KMS-11 (cell line): Measurements from ENCODE around the gene UBE4B.
"Not testable (repeated sequence)": the region's sequence is repeated elsewhere in the genome, so short reads cannot be mapped to it uniquely, and the experiment has no call there.

Source experiments
- H2AFZ ChIP-seq: fragments of 200-600 bp; sonication (generic); 2 replicates; pipeline ENCODE4 v1.6.1; 2016; ENCODE audit warnings: antibody characterized with exemption, mixed run types, low read depth
- H3K27ac ChIP-seq: fragments of 200-600 bp; sonication (generic); 2 replicates; pipeline ENCODE4 v1.6.1; 2016; ENCODE audit warnings: mild to moderate bottlenecking, mixed run types
- H3K27me3 ChIP-seq: fragments of 200-600 bp; sonication (generic); 2 replicates; pipeline ENCODE4 v1.6.1; 2017; ENCODE audit warnings: mild to moderate bottlenecking, low read depth, mixed run types, moderate library complexity; ENCODE audit not compliant: insufficient read depth
- H3K36me3 ChIP-seq: fragments of 200-600 bp; sonication (generic); 2 replicates; pipeline ENCODE4 v1.6.1; 2017; ENCODE audit warnings: mild to moderate bottlenecking, mixed run types; ENCODE audit not compliant: insufficient read depth
- H3K4me1 ChIP-seq: fragments of 200-600 bp; sonication (generic); 2 replicates; pipeline ENCODE4 v1.6.1; 2016; ENCODE audit warnings: mild to moderate bottlenecking, low read depth, mixed run types; ENCODE audit not compliant: poor library complexity, severe bottlenecking
- H3K4me2 ChIP-seq: fragments of 200-600 bp; sonication (generic); 2 replicates; pipeline ENCODE4 v1.7.0; 2016; ENCODE audit warnings: mild to moderate bottlenecking, mixed run types
- H3K4me3 ChIP-seq: fragments of 200-600 bp; sonication (generic); IDR thresholded peaks from 2 replicates; pipeline ENCODE4 v1.6.1; 2017; ENCODE audit warnings: low read depth, low read length, mixed read lengths; ENCODE audit not compliant: insufficient read depth
- H3K79me2 ChIP-seq: fragments of 200-600 bp; sonication (generic); 2 replicates; pipeline ENCODE4 v1.6.1; 2016; ENCODE audit warnings: low read depth, mixed run types; ENCODE audit not compliant: insufficient read depth
- H3K9ac ChIP-seq: fragments of 200-600 bp; sonication (generic); 2 replicates; pipeline ENCODE4 v1.6.1; 2016; ENCODE audit warnings: mild to moderate bottlenecking, mixed run types
- H4K20me1 ChIP-seq: fragments of 200-600 bp; sonication (generic); 2 replicates; pipeline ENCODE4 v1.6.1; 2016; ENCODE audit warnings: mild to moderate bottlenecking, mixed run types; ENCODE audit not compliant: insufficient read depth
- CTCF ChIP-seq: fragments of 200-600 bp; sonication (generic); conservative IDR thresholded peaks from 2 replicates; pipeline ENCODE4 v1.6.1; 2017; ENCODE audit warnings: low read depth, mild to moderate bottlenecking, antibody characterized with exemption, low read length, moderate library complexity, mixed read lengths

The UBE4B gene

GRCh38 chr1:10065760-10066159 is 33.0 kb downstream of the UBE4B start:
- Histone ChIP-seq H3K4me2 (no peak overlapping the region), H3K27ac (no peak overlapping the region), H3K27me3 (no peaks in the 10 kb centered on the region), H4K20me1 (no peaks in the 10 kb centered on the region), H3K9ac (no peak overlapping the region), H2AFZ (no peak overlapping the region), H3K36me3 (no peaks in the 10 kb centered on the region), H3K79me2 (peaks cover 11% of the 10 kb centered on the region; the same call in 1 of the 2 replicates), H3K4me3 (no peak overlapping the region), H3K4me1 (peaks cover 5% of the 10 kb centered on the region)
- no peak for TF ChIP-seq CTCF

GRCh38 chr1:10068605-10069294 is 36.0 kb downstream of the UBE4B start:
- Histone ChIP-seq H3K4me1 (peaks cover 11% of the 10 kb centered on the region), H2AFZ (no peak overlapping the region)

GRCh38 chr1:10070206-10070605 is 37.4 kb downstream of the UBE4B start:
- no peak overlapping the region for H3K27ac ChIP-seq
- no peak for TF ChIP-seq CTCF
- peaks cover 25% of the 10 kb centered on the region for H3K4me1 ChIP-seq
- H4K20me1 ChIP-seq, result no peaks in the 10 kb centered on the region
- H3K27me3 ChIP-seq, result no peaks in the 10 kb centered on the region
- no peak overlapping the region for H2AFZ ChIP-seq
- no peak overlapping the region for H3K4me2 ChIP-seq
- no peak overlapping the region for H3K4me3 ChIP-seq
- no peaks in the 10 kb centered on the region for H3K36me3 ChIP-seq
- no peaks in the 10 kb centered on the region; the same call in 1 of the 2 replicates for H3K79me2 ChIP-seq
- H3K9ac ChIP-seq, result no peak overlapping the region

More at GRCh38 chr1:10068605-10069294, 36.0 kb downstream of the UBE4B start:
- no peaks in the 10 kb centered on the region for H3K36me3 ChIP-seq
- H3K27ac ChIP-seq, result no peak overlapping the region
- no peaks in the 10 kb centered on the region for H3K27me3 ChIP-seq
- TF ChIP-seq CTCF, result no peak
- H3K4me2 ChIP-seq, result no peak overlapping the region
- no peak overlapping the region for H3K9ac ChIP-seq
- no peaks in the 10 kb centered on the region for H4K20me1 ChIP-seq
- no peak overlapping the region for H3K4me3 ChIP-seq
- H3K79me2 ChIP-seq, result peaks cover 5% of the 10 kb centered on the region; the same call in 1 of the 2 replicates

GRCh38 chr1:10071640-10072039 is 38.9 kb downstream of the UBE4B start:
- no peaks in the 10 kb centered on the region; the same call in 1 of the 2 replicates for H3K79me2 ChIP-seq
- no peaks in the 10 kb centered on the region for H3K36me3 ChIP-seq
- no peak overlapping the region for H2AFZ ChIP-seq
- no peak overlapping the region for H3K4me3 ChIP-seq
- H3K27me3 ChIP-seq, result no peaks in the 10 kb centered on the region
- H3K4me1 ChIP-seq, result peaks cover 23% of the 10 kb centered on the region
- H3K4me2 ChIP-seq, result no peak overlapping the region
- H3K9ac ChIP-seq, result no peak overlapping the region
- H4K20me1 ChIP-seq, result no peaks in the 10 kb centered on the region
- no peak overlapping the region for H3K27ac ChIP-seq
- TF ChIP-seq CTCF, result no peak

GRCh38 chr1:10073371-10073770 is 40.6 kb downstream of the UBE4B start:
- H2AFZ ChIP-seq, H3K4me3 ChIP-seq, H3K9ac ChIP-seq, H3K4me2 ChIP-seq, H4K20me1 ChIP-seq, H3K27ac ChIP-seq, H3K27me3 ChIP-seq, H3K36me3 ChIP-seq, H3K79me2 ChIP-seq: not testable (repeated sequence)
- peaks cover 22% of the 10 kb centered on the region for H3K4me1 ChIP-seq
